ENCODE results near the gene POU4F3.

DNA sequence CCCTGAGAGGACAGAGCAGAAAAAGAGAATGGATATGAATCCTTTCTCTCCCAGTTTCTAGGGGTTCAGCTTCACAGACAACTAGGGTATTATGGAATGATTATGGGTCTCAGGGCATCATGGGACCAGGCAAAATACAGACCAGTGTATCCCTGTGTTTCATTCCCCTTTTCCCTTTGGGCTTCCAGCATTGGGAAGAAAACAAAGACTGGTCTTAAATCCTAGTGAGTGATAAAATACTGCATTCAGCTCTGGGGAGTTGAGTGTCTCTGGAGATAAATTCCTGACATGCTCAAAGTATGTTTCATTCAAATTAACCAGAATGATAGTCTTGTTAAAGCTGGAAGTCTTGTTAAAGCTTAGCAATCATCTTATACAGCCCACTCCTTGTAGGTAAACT lies 2.4 kb upstream of the POU4F3 start:
- no peak for TF ChIP-seq CTCF (IDR thresholded peaks at IDR 0.05 in 8 of 11, conservative IDR thresholded peaks at IDR 0.05 in 3 of 11)
- no peak for TF ChIP-seq POLR2AphosphoS5 (IDR thresholded peaks at IDR 0.05)

All from spleen (tissue), 7 donors.